ENCODE measurements around the gene GBP7.

GBP7 gene

DNA sequence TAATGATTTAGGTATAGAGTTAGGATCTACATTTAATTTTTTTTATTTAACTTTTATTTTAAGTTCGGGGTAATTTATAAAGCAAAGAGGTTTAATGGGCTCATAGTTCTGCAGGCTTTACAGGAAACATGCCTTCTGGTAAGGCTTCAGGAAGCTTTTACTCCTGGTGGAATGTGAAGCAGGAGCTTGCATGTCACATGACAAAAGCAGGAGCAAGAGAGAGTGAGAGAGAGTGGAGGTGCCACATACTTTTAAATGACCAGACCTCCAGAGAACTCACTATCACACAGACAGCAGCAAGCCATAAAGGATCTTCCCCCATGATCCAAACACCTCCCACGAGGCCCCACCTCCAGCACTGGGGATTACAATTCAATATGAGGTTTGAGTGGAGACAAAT, 32.3 kb downstream of the GBP7 start:
- TF ChIP-seq EZH2 (optimal IDR thresholded peaks at IDR 0.05; ENCODE audit: low read depth, low read length) (no peak), EZH2phosphoT487 (IDR thresholded peaks at IDR 0.05; ENCODE audit: low read length) (no peak)
- TF ChIP-seq, protein P1, sequence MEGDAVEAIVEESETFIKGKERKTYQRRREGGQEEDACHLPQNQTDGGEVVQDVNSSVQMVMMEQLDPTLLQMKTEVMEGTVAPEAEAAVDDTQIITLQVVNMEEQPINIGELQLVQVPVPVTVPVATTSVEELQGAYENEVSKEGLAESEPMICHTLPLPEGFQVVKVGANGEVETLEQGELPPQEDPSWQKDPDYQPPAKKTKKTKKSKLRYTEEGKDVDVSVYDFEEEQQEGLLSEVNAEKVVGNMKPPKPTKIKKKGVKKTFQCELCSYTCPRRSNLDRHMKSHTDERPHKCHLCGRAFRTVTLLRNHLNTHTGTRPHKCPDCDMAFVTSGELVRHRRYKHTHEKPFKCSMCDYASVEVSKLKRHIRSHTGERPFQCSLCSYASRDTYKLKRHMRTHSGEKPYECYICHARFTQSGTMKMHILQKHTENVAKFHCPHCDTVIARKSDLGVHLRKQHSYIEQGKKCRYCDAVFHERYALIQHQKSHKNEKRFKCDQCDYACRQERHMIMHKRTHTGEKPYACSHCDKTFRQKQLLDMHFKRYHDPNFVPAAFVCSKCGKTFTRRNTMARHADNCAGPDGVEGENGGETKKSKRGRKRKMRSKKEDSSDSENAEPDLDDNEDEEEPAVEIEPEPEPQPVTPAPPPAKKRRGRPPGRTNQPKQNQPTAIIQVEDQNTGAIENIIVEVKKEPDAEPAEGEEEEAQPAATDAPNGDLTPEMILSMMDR (IDR thresholded peaks at IDR 0.05; ENCODE audit: low read length), result no peak
- no peaks in the 10 kb centered on the region for H3K36me3 ChIP-seq (replicated peaks; ENCODE audit: insufficient read depth, low read length)
- H4K20me1 ChIP-seq (ENCODE audit: insufficient read depth, low read length), result no peaks in the 10 kb centered on the region
- H3K9ac ChIP-seq (ENCODE audit: low read length), result no peak overlapping the region
- no peaks in the 10 kb centered on the region for H3K79me2 ChIP-seq (ENCODE audit: low read length)
- no peak overlapping the region for H3K4me3 ChIP-seq (ENCODE audit: low read length)
- no peaks in the 10 kb centered on the region for H3K4me1 ChIP-seq (ENCODE audit: low read length)
- H2AFZ ChIP-seq (ENCODE audit: low read length), result no peak overlapping the region
- no peaks in the 10 kb centered on the region for H3K9me2 ChIP-seq (replicated peaks; ENCODE audit: insufficient read depth, low read length)
- no peaks in the 10 kb centered on the region for H3F3A ChIP-seq (ENCODE audit: insufficient read depth, low read length)
- H3K27me3 ChIP-seq (replicated peaks; ENCODE audit: insufficient read depth, low read length), result no peaks in the 10 kb centered on the region
- no peak for DNase-seq
- H3K4me2 ChIP-seq (ENCODE audit: low read depth, low read length), result no peak overlapping the region
- H3K9me3 ChIP-seq (replicated peaks; ENCODE audit: insufficient read depth, low read length), result no peaks in the 10 kb centered on the region
- H3K27ac ChIP-seq (ENCODE audit: low read length), result no peak overlapping the region

DNA sequence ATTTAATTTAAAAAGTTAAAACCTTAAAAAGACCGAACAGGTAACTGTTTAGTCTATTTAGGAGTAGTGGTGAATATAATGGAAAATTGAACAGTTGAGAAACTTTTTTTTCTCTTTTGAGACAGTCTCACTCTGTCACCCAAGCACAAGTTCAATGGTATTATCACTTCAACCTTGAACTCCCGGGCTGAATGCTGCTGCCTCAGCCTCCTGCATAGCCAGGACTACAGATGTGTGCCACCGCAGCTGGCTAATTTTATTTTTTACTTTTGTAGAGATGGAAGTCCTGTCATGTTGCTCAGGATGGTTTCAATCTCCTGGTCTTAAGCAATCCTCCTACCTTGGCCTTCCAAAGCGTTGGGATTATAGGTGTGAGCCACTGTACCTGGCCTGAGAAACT, 33.6 kb downstream of the GBP7 start:
- Histone ChIP-seq H3F3A (ENCODE audit: insufficient read depth, low read length) (no peaks in the 10 kb centered on the region), H3K4me3 (ENCODE audit: low read length) (no peak overlapping the region), H3K9me3 (replicated peaks; ENCODE audit: insufficient read depth, low read length) (no peaks in the 10 kb centered on the region), H3K27ac (ENCODE audit: low read length) (no peak overlapping the region), H3K27me3 (replicated peaks; ENCODE audit: insufficient read depth, low read length) (no peaks in the 10 kb centered on the region), H3K36me3 (replicated peaks; ENCODE audit: insufficient read depth, low read length) (no peaks in the 10 kb centered on the region), H3K4me2 (ENCODE audit: low read depth, low read length) (no peak overlapping the region), H4K20me1 (ENCODE audit: insufficient read depth, low read length) (no peaks in the 10 kb centered on the region), H3K9me2 (replicated peaks; ENCODE audit: insufficient read depth, low read length) (no peaks in the 10 kb centered on the region), H3K4me1 (ENCODE audit: low read length) (no peaks in the 10 kb centered on the region), H3K79me2 (ENCODE audit: low read length) (no peaks in the 10 kb centered on the region), H3K9ac (ENCODE audit: low read length) (no peak overlapping the region), H2AFZ (ENCODE audit: low read length) (no peak overlapping the region)
- TF ChIP-seq, protein P1 (IDR thresholded peaks at IDR 0.05; ENCODE audit: low read length), result no peak
- TF ChIP-seq EZH2 (optimal IDR thresholded peaks at IDR 0.05; ENCODE audit: low read depth, low read length), result no peak
- no peak for DNase-seq

DNA sequence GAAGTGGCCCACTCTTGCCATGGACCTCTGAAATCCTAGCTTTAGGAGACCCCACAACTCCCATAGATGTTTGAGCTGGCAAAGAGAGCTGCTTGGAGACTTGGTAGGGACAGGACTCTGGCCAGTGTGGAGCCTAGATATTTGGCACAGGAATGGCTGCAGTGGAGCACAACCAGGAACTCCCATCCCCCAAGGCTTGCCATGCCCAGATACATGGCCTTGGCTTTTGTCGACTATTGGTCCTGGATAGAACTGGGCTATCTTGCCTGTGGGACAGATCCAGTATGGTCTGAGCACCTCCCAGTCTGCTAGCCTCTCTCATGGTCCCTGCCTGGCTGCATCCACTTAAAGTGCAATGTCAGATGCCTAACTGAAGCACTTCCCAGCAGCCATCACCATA, 42.1 kb downstream of the GBP7 start:
- no peak overlapping the region for H2AFZ ChIP-seq (ENCODE audit: low read length)
- H3K4me3 ChIP-seq (ENCODE audit: low read length), result no peak overlapping the region
- H3K9me3 ChIP-seq (replicated peaks; ENCODE audit: insufficient read depth, low read length), result no peaks in the 10 kb centered on the region
- H3K4me2 ChIP-seq (ENCODE audit: low read depth, low read length), result no peak overlapping the region
- no peak for TF ChIP-seq EZH2phosphoT487 (IDR thresholded peaks at IDR 0.05; ENCODE audit: low read length)
- DNase-seq, result no peak
- H3K36me3 ChIP-seq (replicated peaks; ENCODE audit: insufficient read depth, low read length), result no peaks in the 10 kb centered on the region
- H3K27ac ChIP-seq (ENCODE audit: low read length), result no peak overlapping the region
- H3F3A ChIP-seq (ENCODE audit: insufficient read depth, low read length), result no peaks in the 10 kb centered on the region
- no peak overlapping the region for H3K9ac ChIP-seq (ENCODE audit: low read length)
- no peaks in the 10 kb centered on the region for H4K20me1 ChIP-seq (ENCODE audit: insufficient read depth, low read length)
- no peaks in the 10 kb centered on the region for H3K27me3 ChIP-seq (replicated peaks; ENCODE audit: insufficient read depth, low read length)
- H3K79me2 ChIP-seq (ENCODE audit: low read length), result no peaks in the 10 kb centered on the region
- peaks cover 10% of the 10 kb centered on the region for H3K4me1 ChIP-seq (ENCODE audit: low read length)
- H3K9me2 ChIP-seq (replicated peaks; ENCODE audit: insufficient read depth, low read length), result no peaks in the 10 kb centered on the region

DNA sequence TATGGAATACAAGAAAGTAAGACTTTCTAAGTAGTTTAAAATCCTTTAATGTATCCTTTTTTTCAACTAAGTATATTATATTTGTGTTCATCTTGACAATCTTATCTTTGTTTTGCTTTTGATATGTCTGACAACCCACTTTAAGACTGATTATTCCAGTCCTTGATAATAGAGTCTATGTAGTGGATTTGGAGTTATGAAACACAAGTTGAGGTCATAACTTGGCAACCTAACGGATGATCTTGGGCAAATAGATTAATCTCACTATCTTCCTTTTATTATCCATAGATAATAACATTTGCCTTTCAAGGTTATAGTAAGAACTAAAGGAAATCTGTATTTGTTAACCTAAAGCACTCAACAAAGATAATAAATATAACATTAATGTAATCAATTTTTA, 45.1 kb downstream of the GBP7 start:
- no peaks in the 10 kb centered on the region for H4K20me1 ChIP-seq (ENCODE audit: insufficient read depth, low read length)
- H3K4me3 ChIP-seq (ENCODE audit: low read length), result no peak overlapping the region
- no peaks in the 10 kb centered on the region for H3K27me3 ChIP-seq (replicated peaks; ENCODE audit: insufficient read depth, low read length)
- H3K27ac ChIP-seq (ENCODE audit: low read length), result no peak overlapping the region
- H3K79me2 ChIP-seq (ENCODE audit: low read length), result no peaks in the 10 kb centered on the region
- H3K4me2 ChIP-seq (ENCODE audit: low read depth, low read length), result no peak overlapping the region
- TF ChIP-seq EZH2 (optimal IDR thresholded peaks at IDR 0.05; ENCODE audit: low read depth, low read length) (no peak), EZH2phosphoT487 (IDR thresholded peaks at IDR 0.05; ENCODE audit: low read length) (no peak)
- TF ChIP-seq, protein P1 (IDR thresholded peaks at IDR 0.05; ENCODE audit: low read length), result no peak
- no peaks in the 10 kb centered on the region for H3K9me3 ChIP-seq (replicated peaks; ENCODE audit: insufficient read depth, low read length)
- H3K9ac ChIP-seq (ENCODE audit: low read length), result no peak overlapping the region
- H3F3A ChIP-seq (ENCODE audit: insufficient read depth, low read length), result no peaks in the 10 kb centered on the region
- no peaks in the 10 kb centered on the region for H3K9me2 ChIP-seq (replicated peaks; ENCODE audit: insufficient read depth, low read length)
- no peaks in the 10 kb centered on the region for H3K36me3 ChIP-seq (replicated peaks; ENCODE audit: insufficient read depth, low read length)
- no peak overlapping the region for H2AFZ ChIP-seq (ENCODE audit: low read length)
- peaks cover 10% of the 10 kb centered on the region for H3K4me1 ChIP-seq (ENCODE audit: low read length)
- no peak for DNase-seq
